Adrenal gland (tissue), 5 donors: ENCODE data around the gene PPIL6.
A peak's percentile ranks its signal among the peaks of the same experiment; 100 is the strongest.

Experiments used
- POLR2A ChIP-seq, 2 donors: fragments of 450-650 bp; IDR thresholded peaks; one replicate each; pipeline ENCODE4 v1.6.1; 2017; ENCODE audit warnings: antibody characterized with exemption in 2 of 2, mild to moderate bottlenecking in 2 of 2, moderate library complexity in 1 of 2
- TF ChIP-seq, protein P1 (sequence below), 6 experiments: fragments of 450-650 bp in 4 of 6; fragments of 200-600 bp in 2 of 6; sonication (generic) in 1 of 6; IDR thresholded peaks; 1 replicate in 5 of 6; 2 replicates in 1 of 6; pipeline versions ENCODE4 v1.5.1 to v1.8.0; 2016 to 2021; ENCODE audit warnings: antibody characterized with exemption in 6 of 6, mild to moderate bottlenecking in 2 of 6, moderate library complexity in 1 of 6
- donor health status: DM: no; HTN: no; CAD: no.

DNA sequence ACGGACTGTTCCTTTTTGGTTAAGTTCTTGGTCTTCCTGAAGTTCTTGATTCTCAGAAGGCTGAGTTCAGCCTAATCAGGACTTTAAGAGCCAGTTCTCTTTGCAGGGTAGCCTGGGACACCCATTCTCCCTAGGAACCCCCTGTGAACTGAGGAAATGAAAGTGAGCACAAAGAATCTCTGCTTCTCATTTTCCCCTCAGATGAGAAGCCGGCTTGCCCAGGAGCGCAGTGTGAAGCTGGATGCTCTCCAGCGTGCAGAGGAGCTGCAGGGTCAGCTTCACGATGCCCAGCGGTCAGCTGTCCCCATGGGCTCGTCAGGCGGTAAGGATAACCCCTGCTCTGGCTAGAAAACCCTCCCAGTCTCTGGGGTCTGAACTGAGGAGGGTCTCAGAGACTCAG is 92.2 kb downstream of the PPIL6 start:
- peak in 1 of 2 donors; percentile 27 for TF ChIP-seq POLR2A (IDR thresholded peaks at IDR 0.05)
- TF ChIP-seq, protein P1, sequence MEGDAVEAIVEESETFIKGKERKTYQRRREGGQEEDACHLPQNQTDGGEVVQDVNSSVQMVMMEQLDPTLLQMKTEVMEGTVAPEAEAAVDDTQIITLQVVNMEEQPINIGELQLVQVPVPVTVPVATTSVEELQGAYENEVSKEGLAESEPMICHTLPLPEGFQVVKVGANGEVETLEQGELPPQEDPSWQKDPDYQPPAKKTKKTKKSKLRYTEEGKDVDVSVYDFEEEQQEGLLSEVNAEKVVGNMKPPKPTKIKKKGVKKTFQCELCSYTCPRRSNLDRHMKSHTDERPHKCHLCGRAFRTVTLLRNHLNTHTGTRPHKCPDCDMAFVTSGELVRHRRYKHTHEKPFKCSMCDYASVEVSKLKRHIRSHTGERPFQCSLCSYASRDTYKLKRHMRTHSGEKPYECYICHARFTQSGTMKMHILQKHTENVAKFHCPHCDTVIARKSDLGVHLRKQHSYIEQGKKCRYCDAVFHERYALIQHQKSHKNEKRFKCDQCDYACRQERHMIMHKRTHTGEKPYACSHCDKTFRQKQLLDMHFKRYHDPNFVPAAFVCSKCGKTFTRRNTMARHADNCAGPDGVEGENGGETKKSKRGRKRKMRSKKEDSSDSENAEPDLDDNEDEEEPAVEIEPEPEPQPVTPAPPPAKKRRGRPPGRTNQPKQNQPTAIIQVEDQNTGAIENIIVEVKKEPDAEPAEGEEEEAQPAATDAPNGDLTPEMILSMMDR (IDR thresholded peaks at IDR 0.05) = no peak
